ENCODE results near the gene MAPKBP1.

The MAPKBP1 gene

GRCh38 chr15:41810651-41811431, 36.6 kb downstream of the MAPKBP1 start:
- DNase-seq, result no peak

GRCh38 chr15:41811432-41812195, 37.3 kb downstream of the MAPKBP1 start:
- peak; percentile 83 for DNase-seq

DNA sequence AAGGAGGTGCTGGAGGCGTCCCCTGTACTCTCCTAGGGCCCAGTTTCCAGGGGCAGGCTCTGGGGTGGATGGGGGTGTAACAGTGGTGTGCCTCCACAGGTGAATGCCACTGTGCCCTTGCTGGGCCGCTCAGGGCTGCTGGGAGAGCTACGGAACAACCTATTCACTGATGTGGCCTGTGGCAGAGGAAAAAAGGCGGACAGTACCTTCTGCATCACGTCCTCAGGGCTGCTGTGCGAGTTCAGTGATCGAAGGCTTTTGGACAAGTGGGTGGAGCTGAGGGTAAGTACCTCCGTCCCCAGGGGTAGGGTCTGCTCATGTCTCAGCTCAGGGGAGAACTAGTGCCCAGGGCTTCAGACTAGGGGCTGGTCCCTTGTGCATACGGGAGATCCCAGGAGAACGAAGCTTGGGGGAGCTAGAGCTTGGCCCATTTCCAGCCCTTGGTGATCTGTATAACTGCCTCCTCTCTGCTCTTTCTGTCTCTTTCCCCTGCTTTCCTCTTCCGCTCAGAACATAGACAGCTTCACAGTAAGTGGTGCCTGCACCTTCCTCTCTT, 38.6 kb downstream of the MAPKBP1 start:
- DNase-seq, result no peak

DNA sequence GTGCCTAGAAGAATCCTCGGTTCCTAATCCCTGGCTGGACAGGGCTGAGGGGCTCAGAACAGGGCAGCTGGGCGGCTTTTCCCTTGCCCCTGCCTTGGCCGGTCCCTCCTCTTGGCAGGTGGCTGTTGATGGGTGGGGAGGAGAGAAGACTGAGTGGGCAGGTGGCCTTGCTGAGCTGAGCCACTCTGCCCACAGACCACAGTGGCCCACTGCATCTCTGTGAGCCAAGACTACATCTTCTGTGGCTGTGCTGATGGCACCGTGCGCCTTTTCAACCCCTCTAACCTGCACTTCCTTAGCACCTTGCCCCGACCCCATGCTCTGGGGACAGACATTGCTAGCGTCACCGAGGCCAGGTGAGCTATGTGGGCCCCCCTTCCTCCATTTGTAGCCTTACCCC, 39.1 kb downstream of the MAPKBP1 start:
- DNase-seq, result no peak

DNA sequence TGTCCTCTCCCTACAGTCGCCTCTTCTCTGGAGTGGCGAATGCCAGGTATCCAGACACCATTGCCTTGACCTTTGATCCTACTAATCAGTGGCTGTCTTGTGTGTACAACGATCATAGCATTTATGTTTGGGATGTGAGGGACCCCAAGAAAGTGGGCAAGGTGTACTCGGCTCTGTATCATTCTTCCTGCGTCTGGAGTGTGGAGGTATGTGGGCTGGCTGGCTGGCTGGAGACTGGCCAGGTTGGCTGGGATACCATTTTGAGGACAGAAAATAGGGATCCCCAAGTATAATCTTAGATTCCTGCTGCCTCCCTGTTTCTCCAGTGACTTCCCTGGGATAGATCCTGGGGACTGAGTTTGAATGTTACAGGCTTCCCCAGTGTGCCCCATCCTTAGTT, 40.2 kb downstream of the MAPKBP1 start:
- no peak for DNase-seq

DNA sequence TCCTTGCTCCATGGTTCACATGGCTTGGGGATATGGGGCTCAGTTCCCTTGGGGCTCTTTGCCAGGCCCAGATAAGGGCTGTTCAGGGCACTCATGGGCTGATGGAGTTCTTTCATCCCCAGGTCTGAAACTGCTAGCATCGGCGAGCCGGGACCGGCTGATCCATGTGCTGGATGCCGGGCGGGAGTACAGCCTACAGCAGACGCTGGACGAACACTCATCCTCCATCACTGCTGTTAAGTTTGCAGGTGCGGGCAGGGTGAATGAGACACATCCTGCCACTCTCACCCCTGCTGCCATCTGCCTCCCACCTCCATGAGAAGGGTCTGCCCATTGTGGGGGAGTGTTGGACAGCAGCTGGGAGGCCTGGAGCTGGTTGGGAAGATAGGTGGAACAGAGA, 42.5 kb downstream of the MAPKBP1 start:
- DNase-seq, result no peak

GRCh38 chr15:41817327-41817726, 43.0 kb downstream of the MAPKBP1 start:
- DNase-seq, result no peak

DNA sequence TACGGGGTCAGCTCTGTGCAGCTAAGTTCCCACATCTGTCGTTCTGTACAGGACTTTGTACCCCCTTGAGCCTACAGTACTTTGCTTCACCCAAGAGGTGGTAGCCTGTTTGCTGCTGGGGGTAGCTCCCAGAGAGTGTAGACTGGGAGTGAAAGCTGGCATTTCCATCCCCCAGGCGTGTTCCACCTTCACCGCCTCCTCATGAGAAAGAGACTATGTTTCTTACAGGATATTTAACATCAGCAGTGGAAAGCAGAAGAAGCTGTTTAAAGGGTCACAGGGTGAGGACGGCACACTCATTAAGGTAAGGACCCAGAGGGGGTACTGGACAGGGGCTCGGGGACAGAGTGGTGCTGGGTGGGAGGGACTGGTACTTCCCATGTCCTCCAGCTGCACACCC, 43.5 kb downstream of the MAPKBP1 start:
- no peak for DNase-seq

DNA sequence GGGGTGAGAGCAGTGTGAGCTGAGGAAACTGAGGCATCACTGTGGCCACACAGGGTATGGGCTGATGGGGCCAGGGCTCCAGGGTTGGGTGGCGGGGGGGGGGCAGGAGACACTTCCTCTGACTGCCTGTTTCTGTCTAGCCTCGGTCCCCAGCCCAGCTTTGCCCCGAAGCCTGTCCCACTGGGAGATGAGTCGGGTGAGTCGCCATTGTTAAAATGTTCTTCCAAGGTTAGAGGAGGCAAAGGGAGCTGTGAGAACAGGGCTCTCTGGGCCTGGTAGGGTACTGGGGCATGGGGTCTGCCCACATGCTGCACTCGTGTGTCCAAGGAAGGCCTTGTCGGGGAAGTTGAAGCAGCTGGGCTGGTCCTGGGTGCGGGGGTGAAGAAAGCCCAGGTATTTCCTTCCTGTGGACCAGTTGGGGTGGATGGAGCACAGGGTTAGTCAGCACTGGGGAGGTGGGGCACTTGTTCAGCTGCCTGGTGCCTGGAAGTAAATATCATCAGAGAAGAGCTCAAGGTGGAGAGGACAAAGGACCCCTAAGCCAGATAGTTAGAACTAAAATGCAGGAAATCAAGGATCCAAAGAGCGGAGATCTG, 45.3 kb downstream of the MAPKBP1 start:
- no peak for DNase-seq

- no peak for DNase-seq
Measured at GRCh38 chr15:41820791-41821423, 46.6 kb downstream of the MAPKBP1 start.

- no peak for DNase-seq
Measured at GRCh38 chr15:41821831-41822230, 47.5 kb downstream of the MAPKBP1 start.

DNA sequence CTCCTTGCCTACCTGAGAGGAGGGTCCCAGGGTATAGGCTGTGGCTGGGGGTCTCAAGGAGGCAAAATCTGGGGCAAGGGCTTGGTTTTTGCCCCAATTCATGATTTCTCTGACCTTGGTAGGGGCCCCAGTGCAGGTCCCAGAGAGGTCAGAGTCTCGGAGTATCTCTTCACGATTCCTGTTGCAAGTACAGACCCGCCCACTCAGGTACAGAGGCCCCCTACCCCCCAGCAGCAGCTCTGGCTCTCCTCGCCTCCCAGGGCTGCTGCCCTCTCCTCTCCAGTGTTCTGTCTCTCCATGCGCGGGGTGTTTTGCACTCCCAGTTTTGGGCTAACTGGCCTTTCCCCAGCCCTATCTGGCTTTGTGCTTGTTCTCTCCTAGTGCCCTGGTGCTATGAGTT, 48.2 kb downstream of the MAPKBP1 start:
- no peak for DNase-seq

GRCh38 chr15:41822957-41823356, 48.7 kb downstream of the MAPKBP1 start:
- DNase-seq, result no peak

GRCh38 chr15:41823502-41823901, 49.2 kb downstream of the MAPKBP1 start:
- no peak for DNase-seq

DNA sequence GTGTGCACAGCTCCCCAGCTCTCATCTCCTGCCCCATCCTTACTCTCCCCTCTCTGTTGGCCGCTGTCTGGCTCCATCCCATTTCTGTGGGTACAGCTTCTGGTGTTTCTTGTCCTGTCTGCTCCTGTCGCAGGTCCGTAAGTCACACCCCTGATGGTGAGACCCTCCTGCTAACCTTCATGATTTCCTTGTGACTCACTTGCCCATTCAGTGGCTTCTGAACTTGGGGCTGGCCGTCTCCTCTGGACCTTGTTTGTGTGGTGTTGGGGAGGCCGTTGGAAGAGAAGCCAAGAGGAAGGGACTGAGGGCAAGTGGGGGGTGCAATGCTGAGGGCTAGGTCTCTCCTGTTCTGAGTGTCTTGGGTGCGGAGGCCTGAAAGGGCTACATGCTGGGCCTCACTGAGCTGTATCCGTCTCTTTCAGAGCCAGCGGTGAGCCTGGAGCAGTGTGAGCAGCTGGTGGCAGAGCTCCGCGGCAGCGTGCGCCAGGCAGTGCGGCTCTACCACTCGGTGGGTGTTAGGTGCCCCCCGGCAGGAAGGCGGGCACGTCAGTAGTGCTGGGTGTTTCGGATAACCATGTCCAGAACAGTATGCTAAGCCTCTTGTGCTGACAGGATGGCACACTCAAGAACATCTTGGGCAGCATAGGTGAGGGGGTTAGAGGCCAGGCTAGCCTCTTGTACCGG, 49.9 kb downstream of the MAPKBP1 start:
- DNase-seq, result no peak

DNA sequence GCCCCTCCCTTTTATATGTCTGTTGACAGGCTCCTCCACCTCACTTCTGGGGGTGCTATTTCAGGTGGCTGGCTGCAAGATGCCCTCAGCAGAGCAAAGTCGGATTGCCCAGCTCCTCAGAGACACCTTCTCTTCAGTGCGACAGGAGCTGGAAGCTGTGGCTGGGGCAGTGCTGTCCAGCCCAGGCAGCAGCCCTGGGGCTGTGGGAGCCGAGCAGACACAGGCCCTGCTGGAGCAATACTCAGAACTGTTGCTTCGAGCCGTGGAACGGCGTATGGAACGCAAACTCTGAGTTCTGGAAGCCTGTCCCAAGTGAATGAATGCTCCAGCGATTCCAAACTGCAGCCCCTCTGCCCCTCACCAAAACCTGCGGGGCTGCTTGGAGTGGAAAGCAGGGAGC, 50.9 kb downstream of the MAPKBP1 start:
- no peak for DNase-seq

DNA sequence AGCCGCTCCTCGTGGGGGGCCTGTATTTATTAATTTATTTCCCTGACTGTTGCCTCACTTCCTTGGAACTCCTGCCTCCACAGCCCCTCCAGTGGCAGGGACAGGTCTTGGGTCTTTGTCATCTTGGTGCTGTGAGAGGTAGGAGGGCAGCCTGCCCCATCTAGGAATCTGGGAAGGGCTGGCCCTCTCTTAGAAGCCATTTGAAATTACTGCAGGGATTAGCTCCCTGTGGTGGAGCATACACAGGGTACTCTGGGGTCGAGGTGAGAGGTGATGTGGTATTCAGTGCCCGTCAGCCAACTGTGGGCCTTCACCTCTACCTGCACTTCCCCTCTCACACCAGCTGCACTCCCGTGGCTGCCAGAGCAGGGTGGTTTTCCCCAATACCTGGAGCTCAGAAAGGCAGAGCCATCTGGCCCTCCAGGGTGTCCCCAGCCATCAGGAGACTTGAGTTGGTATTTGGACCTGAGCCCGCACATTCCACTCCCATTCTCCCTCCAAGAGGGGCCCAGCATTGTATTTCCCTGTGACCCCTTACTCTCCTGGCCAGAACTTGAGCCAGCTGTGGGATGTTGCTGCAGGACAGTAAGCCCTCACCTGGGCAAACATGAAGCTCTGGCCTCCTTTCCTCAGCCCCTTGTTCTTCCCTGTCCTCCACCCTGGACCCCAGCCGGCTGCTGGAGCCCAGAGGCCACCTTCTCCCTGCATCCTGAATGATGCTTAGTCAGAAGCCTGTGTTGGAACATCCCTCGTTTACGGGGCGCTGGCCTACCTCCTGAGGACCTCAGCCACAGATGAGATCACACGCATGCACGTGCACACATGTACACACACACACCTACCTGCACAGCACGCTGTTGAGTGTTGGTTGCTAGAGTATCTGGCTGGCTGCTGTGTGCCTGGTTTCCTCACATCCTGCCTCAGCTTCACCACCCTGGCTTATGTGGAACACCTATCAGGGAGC, 51.6 kb downstream of the MAPKBP1 start:
- DNase-seq, result no peak

DNA sequence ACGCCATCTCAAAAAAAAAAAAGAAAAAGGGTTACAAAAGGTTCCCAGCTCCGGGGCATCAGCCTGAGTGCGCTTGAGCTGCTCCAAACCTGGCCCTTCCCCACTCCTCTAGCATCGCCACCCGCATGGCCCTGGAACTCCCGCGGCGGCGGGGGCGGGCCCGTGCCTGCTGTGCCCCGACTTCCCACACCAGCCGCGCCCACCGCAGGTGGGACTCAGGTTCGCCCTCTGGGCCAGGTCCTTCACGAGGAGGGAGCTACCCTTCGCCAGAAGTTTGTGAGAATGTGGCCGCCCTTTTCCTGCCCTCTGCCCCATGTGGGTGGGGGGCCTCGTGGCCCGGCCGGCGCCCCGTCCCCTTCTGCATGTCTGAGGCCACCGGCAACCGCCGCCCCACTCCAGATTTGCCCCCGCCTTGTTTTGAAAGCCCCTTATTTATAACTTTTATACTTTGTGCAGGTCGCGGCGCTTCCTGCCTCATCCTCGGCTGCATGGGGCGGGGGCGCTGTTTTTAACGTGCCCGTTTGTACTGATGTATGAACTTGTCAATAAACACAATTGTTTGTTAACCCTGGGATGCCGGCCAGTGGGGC, 53.1 kb downstream of the MAPKBP1 start:
- no peak for DNase-seq

DNA sequence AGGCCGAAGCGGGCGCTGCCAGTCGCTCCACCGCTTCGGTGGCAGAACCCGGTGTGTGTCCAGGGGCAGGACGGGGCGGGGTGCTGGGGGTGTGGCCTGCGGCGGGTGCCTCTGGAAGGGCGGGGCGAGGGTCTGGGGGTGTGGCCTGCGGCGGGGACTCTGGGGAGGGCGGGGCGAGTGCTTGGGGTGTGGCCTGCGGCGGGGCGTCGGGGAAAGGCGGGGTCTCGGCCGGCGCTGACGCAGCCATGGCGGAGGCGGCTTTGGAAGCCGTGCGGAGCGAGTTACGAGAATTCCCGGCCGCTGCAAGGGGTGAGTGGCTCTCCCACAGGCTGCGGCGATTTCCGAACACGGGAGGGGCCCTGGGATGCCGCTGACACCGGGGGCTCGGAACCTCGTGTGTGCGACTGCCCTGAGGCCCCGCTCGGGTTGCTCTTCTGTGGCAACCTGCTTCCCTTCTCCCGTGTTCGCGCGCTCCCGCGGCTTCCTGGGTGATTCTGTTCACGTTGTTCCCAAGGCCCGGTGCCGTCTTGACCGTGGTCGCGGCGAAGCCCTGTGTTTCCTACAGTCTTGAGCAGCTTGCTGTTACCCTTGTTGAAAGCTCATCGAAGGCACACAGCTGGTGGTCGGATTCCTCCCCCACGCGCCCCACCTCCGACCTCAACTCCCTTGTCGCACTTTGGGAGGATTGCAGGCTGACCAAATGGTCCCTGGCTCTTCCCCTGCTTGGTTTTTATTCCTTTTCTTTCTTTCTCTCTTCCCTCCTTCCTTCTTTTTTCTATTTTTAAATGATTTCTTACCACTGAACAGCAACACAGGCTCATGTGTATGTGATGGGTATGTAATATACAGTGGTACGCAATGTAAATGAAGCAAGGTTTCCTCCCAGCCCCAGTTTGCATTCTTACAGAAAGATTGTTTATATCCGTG, 53.9 kb downstream of the MAPKBP1 start, which contains the start of gene JMJD7:
Gene JMJD7 (plus strand): TSS at position 213 of the 927 bp plus-strand sequence. CDS start 33 bp downstream, at position 246.
- DNase-seq, result peak; percentile 97

GRCh38 chr15:41828807-41829141, 54.5 kb downstream of the MAPKBP1 start:
- no peak for DNase-seq
